GM18519 (cell line): ENCODE data around the gene RNU6-9.

Experiments
- ATAC-seq: cut with Tn5 transposase; IDR thresholded peaks from one replicate; pipeline ENCODE4 v1.9.1; 2021; ENCODE audit warnings: mild to moderate bottlenecking, moderate library complexity; ENCODE audit not compliant: unreplicated experiment, low FRiP score

The RNU6-9 gene

GRCh38 chr19:896434-896833 lies 3.1 kb downstream of the RNU6-9 start:
- no peak for ATAC-seq

- ATAC-seq: no peak
These were observed 3.7 kb downstream of the RNU6-9 start for GRCh38 chr19:896999-897398.

DNA sequence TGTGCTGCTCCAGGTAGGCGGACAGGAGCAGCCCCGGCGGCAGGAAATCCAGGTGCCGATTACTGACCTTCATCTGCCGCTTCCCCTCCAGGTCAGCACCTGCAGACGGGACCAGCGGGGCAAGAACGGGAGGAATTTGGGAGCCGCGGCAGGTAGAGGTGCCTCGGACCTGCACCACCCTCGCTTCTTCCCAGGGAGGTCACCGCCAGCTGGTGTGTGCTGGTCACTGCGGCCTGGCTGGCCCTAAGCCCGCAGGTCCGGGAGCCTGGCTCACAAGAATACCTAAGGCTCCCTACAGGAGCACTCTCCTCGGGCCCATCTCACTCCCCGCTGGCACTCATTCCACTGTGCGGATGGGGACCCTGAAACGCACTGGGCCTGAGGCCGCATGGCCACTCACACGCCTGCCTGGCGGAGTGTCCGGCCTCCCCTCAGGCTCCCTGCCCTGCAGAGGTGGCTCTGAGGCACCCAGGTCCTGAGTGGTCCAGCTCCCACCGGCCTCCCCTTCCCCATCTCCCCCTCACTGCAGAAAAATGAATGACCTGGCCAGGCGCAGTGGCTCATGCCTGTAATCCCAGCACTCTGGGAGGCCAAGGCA lies 4.3 kb downstream of the RNU6-9 start:
- ATAC-seq: no peak

DNA sequence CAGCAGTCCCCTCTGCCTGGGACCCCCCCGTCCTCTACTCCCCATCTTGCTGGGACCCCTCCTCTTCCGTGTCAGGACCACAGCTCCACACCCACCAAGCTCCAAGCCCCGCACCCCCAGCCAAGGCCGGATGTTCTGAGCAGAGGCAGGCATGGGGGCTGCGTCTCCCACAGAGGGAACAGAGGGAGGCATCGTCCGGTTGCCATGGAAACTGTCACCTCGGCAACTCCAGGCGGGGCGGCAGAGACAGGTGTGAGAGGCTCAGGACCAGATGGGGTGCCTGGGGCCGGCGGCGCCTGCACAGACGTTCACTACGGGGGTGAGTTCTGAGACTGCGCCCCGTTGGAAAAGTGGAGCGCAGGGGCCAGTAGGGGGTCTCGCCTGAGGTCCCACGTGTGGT lies 5.4 kb downstream of the RNU6-9 start:
- ATAC-seq: no peak

GRCh38 chr19:899336-900042 lies 6.2 kb downstream of the RNU6-9 start:
- ATAC-seq: no peak

DNA sequence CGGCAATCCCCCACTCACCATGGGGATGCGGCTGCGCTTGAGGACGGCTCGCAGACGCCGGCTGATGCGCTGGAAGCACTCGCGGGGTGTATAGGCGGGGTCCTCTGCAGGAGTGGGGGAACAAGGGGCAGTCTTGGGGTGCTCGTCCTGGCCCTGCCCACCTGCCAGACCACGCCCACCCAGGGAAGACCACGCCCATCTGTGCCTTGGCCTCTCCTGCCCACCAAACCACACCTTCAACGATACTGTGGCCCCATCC lies 6.7 kb downstream of the RNU6-9 start:
- no peak for ATAC-seq

GRCh38 chr19:900302-901111 lies 7.2 kb downstream of the RNU6-9 start:
- ATAC-seq: no peak

DNA sequence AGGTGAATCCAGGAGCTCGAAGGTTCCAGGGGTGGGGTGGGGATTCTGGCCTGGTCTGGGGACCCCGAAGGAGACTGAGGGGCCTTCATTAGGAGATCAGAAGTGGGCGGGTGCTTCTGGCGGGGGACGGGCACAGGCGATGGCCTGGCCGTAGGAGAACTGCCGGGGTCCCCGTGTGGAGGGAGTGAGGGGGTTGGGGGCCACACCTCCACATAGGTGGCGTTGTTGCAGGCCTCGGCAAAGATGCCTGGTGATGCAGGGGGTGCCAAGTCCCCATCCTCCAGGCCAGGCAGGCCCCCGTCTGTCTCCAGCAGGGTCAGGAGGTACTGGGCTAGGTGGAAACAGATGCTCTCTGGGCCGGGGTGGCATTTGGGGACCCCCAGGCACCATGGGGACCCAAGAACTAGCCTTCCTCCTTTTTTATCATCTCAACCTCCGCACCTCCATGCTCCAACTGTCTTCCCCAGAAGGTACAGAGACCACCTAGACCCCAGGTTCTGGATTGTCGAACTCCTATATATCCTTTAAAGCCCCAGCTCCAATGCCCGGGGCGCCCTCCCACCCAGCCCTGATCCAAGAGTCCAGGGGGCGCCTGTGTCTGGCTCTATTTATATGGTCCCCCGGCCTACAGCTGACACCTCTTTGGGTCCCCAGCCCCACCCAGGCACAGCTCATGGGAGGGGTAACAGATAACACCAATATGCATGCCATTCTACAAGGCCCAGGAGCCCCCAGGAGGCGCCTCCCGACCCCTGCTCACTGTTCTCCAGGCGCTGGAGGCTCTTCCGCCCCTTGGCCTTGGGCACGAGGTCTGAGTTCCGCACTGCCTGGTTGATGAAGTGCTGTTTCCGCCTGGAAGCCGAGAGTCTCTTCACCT lies 8.2 kb downstream of the RNU6-9 start:
- ATAC-seq: no peak

DNA sequence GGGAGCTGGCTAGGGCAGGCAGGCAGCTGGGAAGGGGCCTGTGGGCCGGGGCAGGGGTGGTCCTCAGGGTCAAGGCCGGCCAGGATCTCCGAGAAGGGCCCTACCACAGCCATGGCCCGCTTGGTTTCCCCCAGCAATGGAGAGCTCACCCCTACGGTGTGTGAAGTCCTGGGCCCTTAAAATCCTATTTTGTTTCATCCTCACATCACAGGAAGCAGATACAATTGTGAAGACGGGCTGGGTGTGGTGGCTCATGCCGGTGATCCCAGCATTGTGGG lies 8.7 kb downstream of the RNU6-9 start:
- no peak for ATAC-seq

DNA sequence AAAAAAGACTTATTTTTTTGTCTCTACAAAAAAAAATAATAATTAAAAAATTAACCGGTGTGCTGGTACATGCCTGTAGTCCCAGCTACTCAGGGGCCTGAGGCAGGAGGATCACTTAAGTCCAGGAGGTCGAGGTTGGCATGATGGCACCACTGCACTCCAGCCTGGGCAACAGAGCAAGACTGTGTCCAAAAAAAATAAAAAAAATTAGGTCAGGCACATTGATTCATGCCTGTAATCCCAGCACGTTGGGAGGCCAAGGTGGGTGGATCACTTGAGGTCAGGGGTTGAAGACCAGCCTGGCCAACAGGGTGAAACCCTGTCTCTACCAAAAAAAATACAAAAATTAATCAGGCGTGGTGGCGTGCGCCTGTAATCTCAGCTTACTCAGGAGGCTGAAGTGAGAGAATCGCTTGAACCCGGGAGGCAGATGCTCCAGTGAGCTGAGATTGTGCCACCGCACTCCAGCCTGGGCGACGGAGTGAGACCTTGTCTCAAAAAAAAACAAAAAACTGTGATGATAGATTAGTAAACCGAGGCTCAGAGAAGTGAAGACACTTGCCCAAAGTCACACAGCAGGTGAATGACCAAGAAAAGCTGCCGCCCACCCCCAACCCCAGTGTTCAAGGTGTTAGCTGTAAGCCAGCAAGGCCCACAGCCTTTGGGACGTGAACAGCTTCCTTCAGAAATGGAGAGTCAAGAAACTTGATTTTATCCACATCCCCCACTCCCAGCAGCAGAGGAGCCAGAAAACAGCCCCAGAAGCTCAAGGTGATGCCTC lies 9.4 kb downstream of the RNU6-9 start:
- ATAC-seq: no peak

DNA sequence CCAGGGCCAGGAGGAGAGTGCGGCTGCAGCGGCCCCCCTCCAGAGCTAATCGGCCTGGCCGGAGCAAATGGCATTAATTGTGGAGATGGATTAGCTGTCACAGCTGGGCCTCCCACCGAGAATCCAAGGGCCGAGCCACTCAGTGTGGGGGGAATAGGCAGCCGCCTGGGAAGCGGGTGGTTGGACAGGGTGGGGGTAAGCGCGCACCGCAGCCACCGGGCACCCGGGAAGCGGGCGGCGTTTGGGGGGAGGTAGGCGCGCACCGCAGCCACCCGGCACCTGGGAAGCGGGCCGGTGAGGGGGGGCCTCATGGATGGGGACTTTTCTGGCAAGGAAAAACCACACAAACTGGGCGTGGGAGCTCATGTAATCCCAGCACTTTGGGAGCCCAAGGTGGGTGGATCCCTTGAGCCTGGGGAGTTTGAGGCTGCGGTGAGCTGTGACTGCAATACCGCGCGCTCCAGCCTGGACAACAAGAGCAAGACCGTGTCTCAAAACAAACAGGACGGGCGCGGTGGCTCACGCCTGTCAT lies 10.0 kb downstream of the RNU6-9 start:
- no peak for ATAC-seq

DNA sequence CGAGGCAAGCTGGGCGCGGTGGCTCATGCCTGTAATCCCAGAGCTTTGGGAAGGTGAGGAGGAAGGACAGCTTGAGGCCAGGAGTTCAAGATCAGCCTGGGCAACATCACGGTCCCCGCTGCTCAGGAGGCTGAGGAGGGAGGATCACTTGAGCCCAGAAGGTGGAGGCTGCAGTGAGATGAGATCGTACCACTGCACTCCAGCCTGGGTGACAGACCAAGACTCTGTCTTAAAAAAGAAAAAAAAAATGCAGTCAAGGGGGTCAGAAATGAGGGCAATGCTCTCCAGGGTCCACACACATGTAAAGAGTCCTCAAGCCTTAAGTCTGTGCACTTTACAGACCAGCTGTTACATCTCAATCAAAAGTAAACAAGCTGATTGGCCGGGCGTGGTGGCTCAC lies 11.3 kb downstream of the RNU6-9 start:
- ATAC-seq: no peak

DNA sequence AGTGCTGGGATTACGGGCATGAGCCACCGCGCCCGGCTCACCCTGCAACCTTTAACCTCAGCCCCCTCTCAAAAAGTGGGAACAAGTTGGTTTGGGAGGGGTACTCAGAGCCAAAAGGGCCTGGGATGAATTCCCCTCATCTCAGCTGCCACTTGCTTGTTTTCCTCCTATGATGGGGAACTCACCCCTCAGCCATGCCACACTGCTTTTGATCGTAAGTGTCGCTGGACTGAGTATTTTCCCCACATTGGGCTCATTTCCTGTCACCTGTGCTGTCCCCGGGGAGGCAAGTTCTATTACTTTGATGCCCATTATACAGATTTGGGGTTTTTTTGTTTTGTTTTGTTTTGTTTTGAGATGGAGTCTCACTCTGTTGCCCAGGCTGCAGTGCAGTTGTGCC lies 13.2 kb downstream of the RNU6-9 start:
- ATAC-seq: no peak

DNA sequence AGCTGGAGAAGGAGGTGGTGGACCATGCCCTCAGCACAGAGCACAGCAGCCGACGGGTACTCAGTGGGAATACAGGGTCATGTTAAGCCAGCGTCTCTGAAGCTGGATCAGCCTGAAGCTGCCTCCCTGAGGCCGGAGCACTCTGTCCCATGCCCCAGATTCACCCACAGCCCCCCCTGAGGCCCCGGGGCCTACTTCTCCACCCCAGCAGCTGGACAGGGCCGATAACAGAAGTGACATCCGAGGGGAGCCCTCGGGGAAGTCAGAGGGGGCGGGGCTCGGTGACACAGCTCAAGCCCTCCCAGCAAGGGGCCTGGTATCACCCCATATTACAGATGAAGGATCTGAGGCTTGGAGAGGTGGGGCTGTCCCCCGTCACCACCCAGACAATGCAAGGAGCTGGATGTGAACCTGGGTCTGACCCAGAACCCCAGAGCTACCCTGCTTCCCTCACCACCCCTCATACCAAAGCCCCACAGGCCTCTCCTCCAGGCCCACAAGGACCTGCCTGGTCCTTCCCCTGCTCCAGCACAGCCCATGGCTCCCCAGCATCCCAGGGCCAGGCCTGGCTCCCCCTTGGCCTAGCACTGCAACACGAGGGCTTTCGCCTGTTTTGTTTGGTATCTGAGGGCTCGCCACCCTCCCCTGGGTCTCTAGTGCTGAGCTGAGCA lies 14.0 kb downstream of the RNU6-9 start:
- no peak for ATAC-seq

GRCh38 chr19:911197-912033 lies 18.1 kb downstream of the RNU6-9 start:
- ATAC-seq: no peak

GRCh38 chr19:912181-913079 lies 19.1 kb downstream of the RNU6-9 start:
- no peak for ATAC-seq

GRCh38 chr19:913080-913748 lies 19.9 kb downstream of the RNU6-9 start, which contains the start of gene R3HDM4:
R3HDM4 (minus strand) TSS chr19:913219; CDS start chr19:913157, 62 bp downstream.
- no peak for ATAC-seq
